ENCODE measurements around the gene ZG16B. TPM values are rescaled to one million over a fixed set of nuclear protein-coding genes. Genes with fewer than 3 reads are reported as not detected.
A peak's percentile ranks its signal among the peaks of the same experiment; 100 is the strongest.

The ZG16B gene
- total RNA-seq, 1 experiment from 2014 or later: 2.3 TPM

- H3K79me2 ChIP-seq (ENCODE audit: insufficient read depth, low read length): no peaks in the 10 kb centered on the region
- no peaks in the 10 kb centered on the region for H3K27me3 ChIP-seq (ENCODE audit: insufficient read depth, low read length)
- no peaks in the 10 kb centered on the region for H3K9me2 ChIP-seq (ENCODE audit: insufficient read depth)
- ATAC-seq (peak; percentile 51), DNase-seq (ENCODE audit: low read depth, low spot score) (no peak)
- peaks cover 25 to 72% of the 10 kb centered on the region in 2 experiments for H3K4me1 ChIP-seq (ENCODE audit: control insufficient read depth in 1 of 2, insufficient read depth in 2 of 2, low read length in 2 of 2)
- no TSS peak for BruUV-seq (replicated peaks)
- RAD21 ChIA-PET (ENCODE audit: low non-redundant PET in 1 of 2, low total read pairs in 2 of 2, uncharacterized antibody in 2 of 2, unreplicated experiment in 2 of 2): interaction anchor here (1.0 to 2.3 kb wide), 3 partner anchors 29 to 88 kb away, joined by 3 to 10 read pairs (median 5); no protein-coding TSS in a partner anchor
- H3K27ac ChIP-seq (ENCODE audit: low read depth, low read length): peak overlapping the region; percentile 7
- POLR2A ChIA-PET: interaction anchor here (0.6 to 2.1 kb wide), 7 partner anchors 18 to 87 kb away, joined by 3 to 14 read pairs (median 5); partner anchors contain the start of genes FLYWCH1, FLYWCH2 and SRRM2
- H3K9me3 ChIP-seq (ENCODE audit: control insufficient read depth in 1 of 2, insufficient read depth in 1 of 2, low read depth in 1 of 2, low read length in 2 of 2): no peaks in the 10 kb centered on the region
- no peak overlapping the region for H3K4me3 ChIP-seq (replicated peaks in 1 of 2; ENCODE audit: low read depth in 1 of 2, low read length in 2 of 2)
- H4K20me1 ChIP-seq (ENCODE audit: insufficient read depth): no peaks in the 10 kb centered on the region
- peak in 2 of 3 experiments; percentile 93 to 95; a peak in 4 of 6 replicates for TF ChIP-seq CTCF (IDR thresholded peaks at IDR 0.05 in 2 of 3, conservative IDR thresholded peaks at IDR 0.05 in 1 of 3; ENCODE audit: borderline replicate concordance in 1 of 3, insufficient read depth in 1 of 3, low read depth in 2 of 3, low read length in 2 of 3)
- no peak for TF ChIP-seq EZH2 (IDR thresholded peaks at IDR 0.05)
- H3K36me3 ChIP-seq (ENCODE audit: control insufficient read depth in 1 of 2, insufficient read depth in 2 of 2, low read length in 2 of 2): no peaks in the 10 kb centered on the region
- H2AFZ ChIP-seq (ENCODE audit: low read depth, low read length, poor library complexity, severe bottlenecking): no peak overlapping the region
- CTCF ChIA-PET: interaction anchor here (0.7 to 2.6 kb wide), 15 partner anchors 16 to 88 kb away, joined by 3 to 42 read pairs (median 7); partner anchors contain the start of genes FLYWCH1, FLYWCH2 and PRSS22
- H3K9ac ChIP-seq (ENCODE audit: low read length): peak overlapping the region; percentile 2; the same call in 1 of the 2 replicates
- peak overlapping the region; percentile 27 for H3K4me2 ChIP-seq (ENCODE audit: low read length)
- intact Hi-C loops (cut with micrococcal nuclease): loop anchor here (2.0 kb wide), 2 partner anchors 66 to 122 kb away; no protein-coding TSS in a partner anchor
Measured at GRCh38 chr16:2838928-2839327, 8.8 kb downstream of the ZG16B start.

DNA sequence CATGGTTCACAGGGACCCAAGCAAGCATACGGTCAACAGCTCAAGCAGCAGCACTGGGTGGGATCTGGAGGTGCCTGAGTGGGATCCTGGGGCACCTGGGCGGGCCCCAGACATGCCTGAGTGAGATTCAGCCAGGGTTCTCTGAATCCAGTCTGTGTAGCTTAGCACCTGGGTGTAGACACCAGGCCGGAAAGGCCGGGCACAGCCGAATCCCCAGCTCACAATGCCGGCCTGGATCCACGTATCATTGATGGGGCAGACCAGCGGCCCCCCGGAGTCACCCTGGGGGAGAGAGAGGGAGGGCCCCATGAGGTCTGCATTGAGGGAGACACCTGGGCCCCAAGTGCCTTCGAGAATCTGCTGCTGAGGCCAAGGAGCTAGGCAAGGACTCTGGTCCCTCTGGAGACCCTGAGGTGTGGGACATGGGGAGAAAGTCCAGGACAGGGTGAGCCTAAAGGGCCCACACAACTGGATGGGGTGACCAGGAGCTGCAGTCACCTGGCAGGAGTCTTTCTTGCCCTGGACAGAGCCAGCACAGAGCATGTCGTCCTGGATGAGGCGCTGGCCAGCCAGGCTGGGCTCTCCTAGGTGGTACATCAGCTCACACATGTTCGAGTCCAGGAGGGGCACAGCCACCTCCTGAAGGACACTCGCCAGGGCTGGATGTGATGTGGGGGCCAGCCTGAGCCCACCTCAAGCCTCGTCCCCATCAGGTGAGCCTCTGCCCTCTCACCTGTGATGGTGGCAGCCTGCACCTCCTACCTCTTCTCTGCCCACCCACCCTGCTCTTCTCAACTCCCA is 9.7 kb downstream of the ZG16B start:
- peaks cover 25 to 72% of the 10 kb centered on the region in 2 experiments for H3K4me1 ChIP-seq (ENCODE audit: control insufficient read depth in 1 of 2, insufficient read depth in 2 of 2, low read length in 2 of 2)
- TF ChIP-seq CEBPB (IDR thresholded peaks at IDR 0.05; ENCODE audit: low read depth) (no peak), EZH2 (IDR thresholded peaks at IDR 0.05) (no peak), JUND (IDR thresholded peaks at IDR 0.05) (no peak), EGR1 (IDR thresholded peaks at IDR 0.05; ENCODE audit: low read depth) (no peak), TCF7L2 (IDR thresholded peaks at IDR 0.05; ENCODE audit: borderline replicate concordance, extremely low read depth, insufficient read depth, insufficient read length) (no peak), RAD21 (IDR thresholded peaks at IDR 0.05; ENCODE audit: low read depth) (no peak), ZBTB33 (IDR thresholded peaks at IDR 0.05; ENCODE audit: extremely low read depth, insufficient replicate concordance, low read length) (no peak), YY1 (IDR thresholded peaks at IDR 0.05; ENCODE audit: extremely low read depth, insufficient replicate concordance, low read depth, low read length) (no peak), ZNF274 (IDR thresholded peaks at IDR 0.05; ENCODE audit: low read depth, low read length) (no peak), CBX3 (IDR thresholded peaks at IDR 0.05; ENCODE audit: low read depth) (no peak), POLR2AphosphoS5 (IDR thresholded peaks at IDR 0.05; ENCODE audit: low read depth, low read length) (no peak)

More for the DNA sequence above, 9.7 kb downstream of the ZG16B start:
- Histone ChIP-seq H3K9ac (ENCODE audit: low read length) (0 out of 2 replicates have a peak overlapping the region, but pooled peaks have one; percentile 2), H3K9me2 (ENCODE audit: insufficient read depth) (no peaks in the 10 kb centered on the region), H3K4me3 (replicated peaks in 1 of 2; ENCODE audit: low read depth in 1 of 2, low read length in 2 of 2) (no peak overlapping the region), H3K79me2 (ENCODE audit: insufficient read depth, low read length) (no peaks in the 10 kb centered on the region), H3K27me3 (ENCODE audit: insufficient read depth, low read length) (no peaks in the 10 kb centered on the region), H3K27ac (ENCODE audit: low read depth, low read length) (peak overlapping the region; percentile 7), H3K9me3 (ENCODE audit: control insufficient read depth in 1 of 2, insufficient read depth in 1 of 2, low read depth in 1 of 2, low read length in 2 of 2) (no peaks in the 10 kb centered on the region), H4K20me1 (ENCODE audit: insufficient read depth) (no peaks in the 10 kb centered on the region), H3K36me3 (ENCODE audit: control insufficient read depth in 1 of 2, insufficient read depth in 2 of 2, low read length in 2 of 2) (no peaks in the 10 kb centered on the region), H3K4me2 (ENCODE audit: low read length) (no peak overlapping the region), H2AFZ (ENCODE audit: low read depth, low read length, poor library complexity, severe bottlenecking) (no peak overlapping the region)
- ChIA-PET POLR2A (interaction anchor here (0.6 to 2.1 kb wide), 7 partner anchors 17 to 88 kb away, joined by 3 to 14 read pairs (median 5); partner anchors contain the start of genes FLYWCH1, FLYWCH2 and SRRM2), RAD21 (ENCODE audit: low non-redundant PET in 1 of 2, low total read pairs in 2 of 2, uncharacterized antibody in 2 of 2, unreplicated experiment in 2 of 2) (interaction anchor here (1.0 to 2.3 kb wide), 3 partner anchors 28 to 87 kb away, joined by 3 to 10 read pairs (median 5); no protein-coding TSS in a partner anchor), CTCF (interaction anchor here (0.7 to 2.6 kb wide), 14 partner anchors 15 to 87 kb away, joined by 3 to 42 read pairs (median 8); partner anchors contain the start of genes FLYWCH1, FLYWCH2 and PRSS22)
- ATAC-seq (no peak), DNase-seq (ENCODE audit: low read depth, low spot score) (no peak)
- intact Hi-C loops (cut with micrococcal nuclease): loop anchor here (2.0 kb wide), 2 partner anchors 65 to 121 kb away; no protein-coding TSS in a partner anchor
- no TSS peak for BruUV-seq (replicated peaks)
